ENCODE data around the gene FKBP4.

GRCh38 chr12:2813214-2814185, 18.7 kb downstream of the FKBP4 start:
- TF ChIP-seq, protein P1, sequence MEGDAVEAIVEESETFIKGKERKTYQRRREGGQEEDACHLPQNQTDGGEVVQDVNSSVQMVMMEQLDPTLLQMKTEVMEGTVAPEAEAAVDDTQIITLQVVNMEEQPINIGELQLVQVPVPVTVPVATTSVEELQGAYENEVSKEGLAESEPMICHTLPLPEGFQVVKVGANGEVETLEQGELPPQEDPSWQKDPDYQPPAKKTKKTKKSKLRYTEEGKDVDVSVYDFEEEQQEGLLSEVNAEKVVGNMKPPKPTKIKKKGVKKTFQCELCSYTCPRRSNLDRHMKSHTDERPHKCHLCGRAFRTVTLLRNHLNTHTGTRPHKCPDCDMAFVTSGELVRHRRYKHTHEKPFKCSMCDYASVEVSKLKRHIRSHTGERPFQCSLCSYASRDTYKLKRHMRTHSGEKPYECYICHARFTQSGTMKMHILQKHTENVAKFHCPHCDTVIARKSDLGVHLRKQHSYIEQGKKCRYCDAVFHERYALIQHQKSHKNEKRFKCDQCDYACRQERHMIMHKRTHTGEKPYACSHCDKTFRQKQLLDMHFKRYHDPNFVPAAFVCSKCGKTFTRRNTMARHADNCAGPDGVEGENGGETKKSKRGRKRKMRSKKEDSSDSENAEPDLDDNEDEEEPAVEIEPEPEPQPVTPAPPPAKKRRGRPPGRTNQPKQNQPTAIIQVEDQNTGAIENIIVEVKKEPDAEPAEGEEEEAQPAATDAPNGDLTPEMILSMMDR (IDR thresholded peaks at IDR 0.05) = peak; percentile 46 to 69 (median 60)
- TF ChIP-seq POLR2A (IDR thresholded peaks at IDR 0.05) = no peak
